Esophagus squamous epithelium (tissue), 4 donors: ENCODE measurements around the gene TMEM178B.

Source experiments
- POLR2A ChIP-seq, 4 donors: fragments of 450-650 bp; IDR thresholded peaks; one replicate each; pipeline ENCODE4 v1.6.1; 2017; ENCODE audit warnings: antibody characterized with exemption in 4 of 4, mild to moderate bottlenecking in 4 of 4, moderate library complexity in 3 of 4
- TF ChIP-seq, protein P1 (sequence below), 6 experiments: fragments of 450-650 bp in 4 of 6; fragments of 200-600 bp in 2 of 6; sonication (generic) in 2 of 6; IDR thresholded peaks; one replicate each; pipeline ENCODE4 v1.5.1; 2016 to 2019; ENCODE audit warnings: antibody characterized with exemption in 6 of 6, mild to moderate bottlenecking in 4 of 6, moderate library complexity in 4 of 6

DNA sequence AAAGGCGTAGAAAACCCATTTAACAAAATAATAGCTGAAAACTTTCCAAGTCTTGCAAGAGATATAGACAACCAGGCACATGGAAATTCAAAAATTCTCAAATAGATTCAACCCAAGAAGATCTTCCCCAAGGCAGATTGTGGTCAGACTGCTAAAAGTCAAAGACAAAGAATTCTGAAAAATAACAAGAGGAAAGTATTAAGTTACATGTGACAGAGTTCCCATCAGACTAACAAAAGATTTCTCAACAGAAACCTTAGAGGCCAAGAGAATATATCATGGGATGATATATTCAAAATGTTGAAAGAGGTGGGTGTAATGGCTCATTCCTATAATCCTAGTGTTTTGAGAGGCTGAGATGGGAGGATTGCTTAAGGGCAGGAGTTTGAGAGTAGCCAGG is 59.8 kb downstream of the TMEM178B start:
- TF ChIP-seq, protein P1, sequence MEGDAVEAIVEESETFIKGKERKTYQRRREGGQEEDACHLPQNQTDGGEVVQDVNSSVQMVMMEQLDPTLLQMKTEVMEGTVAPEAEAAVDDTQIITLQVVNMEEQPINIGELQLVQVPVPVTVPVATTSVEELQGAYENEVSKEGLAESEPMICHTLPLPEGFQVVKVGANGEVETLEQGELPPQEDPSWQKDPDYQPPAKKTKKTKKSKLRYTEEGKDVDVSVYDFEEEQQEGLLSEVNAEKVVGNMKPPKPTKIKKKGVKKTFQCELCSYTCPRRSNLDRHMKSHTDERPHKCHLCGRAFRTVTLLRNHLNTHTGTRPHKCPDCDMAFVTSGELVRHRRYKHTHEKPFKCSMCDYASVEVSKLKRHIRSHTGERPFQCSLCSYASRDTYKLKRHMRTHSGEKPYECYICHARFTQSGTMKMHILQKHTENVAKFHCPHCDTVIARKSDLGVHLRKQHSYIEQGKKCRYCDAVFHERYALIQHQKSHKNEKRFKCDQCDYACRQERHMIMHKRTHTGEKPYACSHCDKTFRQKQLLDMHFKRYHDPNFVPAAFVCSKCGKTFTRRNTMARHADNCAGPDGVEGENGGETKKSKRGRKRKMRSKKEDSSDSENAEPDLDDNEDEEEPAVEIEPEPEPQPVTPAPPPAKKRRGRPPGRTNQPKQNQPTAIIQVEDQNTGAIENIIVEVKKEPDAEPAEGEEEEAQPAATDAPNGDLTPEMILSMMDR (IDR thresholded peaks at IDR 0.05), result no peak
- no peak for TF ChIP-seq POLR2A (IDR thresholded peaks at IDR 0.05)
